Thyroid gland (tissue), 4 donors: ENCODE data around the gene PCSK1.

ENCODE experiments used
- POLR2A ChIP-seq, 2 donors: fragments of 450-650 bp; IDR thresholded peaks; one replicate each; pipeline ENCODE4 v1.6.1; 2017; ENCODE audit warnings: antibody characterized with exemption in 2 of 2, mild to moderate bottlenecking in 2 of 2, moderate library complexity in 1 of 2
- TF ChIP-seq, protein P1 (sequence below), 6 experiments: fragments of 200-600 bp in 3 of 6; fragments of 450-650 bp in 3 of 6; sonication (generic) in 3 of 6; IDR thresholded peaks; one replicate each; pipeline ENCODE4 v1.5.1; 2016 to 2019; ENCODE audit warnings: antibody characterized with exemption in 6 of 6, mild to moderate bottlenecking in 2 of 6, inconsistent platforms in 1 of 6, moderate library complexity in 1 of 6

DNA sequence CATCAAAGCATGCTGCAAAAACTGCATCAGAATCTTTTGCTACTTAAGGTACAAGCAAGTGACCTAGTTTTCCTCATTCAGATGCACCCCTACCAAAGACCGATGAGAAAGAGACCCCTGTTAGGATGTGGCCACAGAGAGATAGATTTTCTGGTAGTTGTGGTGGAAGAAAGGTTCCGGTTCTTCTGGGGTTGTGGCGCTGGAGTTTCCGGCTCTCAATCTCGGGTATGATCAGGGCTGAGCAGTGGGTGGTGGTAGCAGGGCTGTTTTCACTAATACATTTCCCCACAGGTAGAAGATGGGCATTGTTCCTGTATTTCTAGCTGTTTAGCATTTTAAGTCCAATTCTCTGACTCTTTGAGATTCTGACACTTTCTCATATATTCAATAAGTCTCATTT lies 58.4 kb downstream of the PCSK1 start:
- no peak for TF ChIP-seq POLR2A (IDR thresholded peaks at IDR 0.05)
- TF ChIP-seq, protein P1, sequence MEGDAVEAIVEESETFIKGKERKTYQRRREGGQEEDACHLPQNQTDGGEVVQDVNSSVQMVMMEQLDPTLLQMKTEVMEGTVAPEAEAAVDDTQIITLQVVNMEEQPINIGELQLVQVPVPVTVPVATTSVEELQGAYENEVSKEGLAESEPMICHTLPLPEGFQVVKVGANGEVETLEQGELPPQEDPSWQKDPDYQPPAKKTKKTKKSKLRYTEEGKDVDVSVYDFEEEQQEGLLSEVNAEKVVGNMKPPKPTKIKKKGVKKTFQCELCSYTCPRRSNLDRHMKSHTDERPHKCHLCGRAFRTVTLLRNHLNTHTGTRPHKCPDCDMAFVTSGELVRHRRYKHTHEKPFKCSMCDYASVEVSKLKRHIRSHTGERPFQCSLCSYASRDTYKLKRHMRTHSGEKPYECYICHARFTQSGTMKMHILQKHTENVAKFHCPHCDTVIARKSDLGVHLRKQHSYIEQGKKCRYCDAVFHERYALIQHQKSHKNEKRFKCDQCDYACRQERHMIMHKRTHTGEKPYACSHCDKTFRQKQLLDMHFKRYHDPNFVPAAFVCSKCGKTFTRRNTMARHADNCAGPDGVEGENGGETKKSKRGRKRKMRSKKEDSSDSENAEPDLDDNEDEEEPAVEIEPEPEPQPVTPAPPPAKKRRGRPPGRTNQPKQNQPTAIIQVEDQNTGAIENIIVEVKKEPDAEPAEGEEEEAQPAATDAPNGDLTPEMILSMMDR (IDR thresholded peaks at IDR 0.05): no peak
